HG03460 (cell line): ENCODE data around the gene LAMB3.

ENCODE experiments used
- ATAC-seq: cut with Tn5 transposase; IDR thresholded peaks from one replicate; pipeline ENCODE4 v1.9.1; 2021; ENCODE audit not compliant: unreplicated experiment

Gene LAMB3

DNA sequence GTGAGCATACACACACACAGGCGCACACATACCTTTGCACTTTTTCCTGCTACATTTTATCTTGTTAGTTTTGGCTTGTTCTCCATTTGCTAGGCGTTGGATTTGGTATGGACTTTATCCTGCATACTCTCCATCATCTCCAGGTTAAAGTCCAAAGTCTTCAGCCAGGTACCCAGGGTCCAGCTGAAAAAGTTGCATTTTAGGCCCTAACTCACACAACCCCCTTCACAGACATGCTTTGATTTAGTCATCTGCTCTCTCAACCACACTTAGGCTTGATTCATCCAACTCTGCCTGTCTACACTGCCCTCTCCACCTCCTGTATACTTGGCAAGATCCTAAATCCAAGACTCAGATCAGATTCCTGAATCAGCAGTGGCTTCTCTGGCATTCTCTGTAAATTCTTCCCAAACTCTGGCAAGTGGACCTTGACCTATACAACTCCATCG, 10.7 kb upstream of the LAMB3 start:
- no peak for ATAC-seq

- no peak for ATAC-seq
These were observed 8.8 kb upstream of the LAMB3 start for GRCh38 chr1:209661071-209661470.

DNA sequence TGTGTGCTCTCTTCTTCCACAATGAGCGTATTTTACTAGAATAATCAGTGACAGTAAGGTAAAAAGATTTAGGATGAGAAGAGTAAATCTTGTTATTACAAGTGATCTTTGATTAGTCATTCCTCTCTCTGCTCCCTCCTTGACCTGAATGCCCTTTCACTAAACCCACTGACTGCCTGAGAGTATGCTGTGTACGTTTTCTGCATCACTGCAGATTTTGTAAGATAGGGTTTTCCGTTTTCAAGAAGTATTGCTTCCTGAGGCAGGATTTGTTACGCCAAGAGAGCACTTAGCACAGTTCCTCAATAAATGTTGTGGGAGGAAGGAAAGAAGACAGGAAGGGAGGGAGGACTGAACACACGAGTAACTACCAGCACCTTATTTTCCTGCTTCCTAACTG, 7.7 kb upstream of the LAMB3 start:
- peak; percentile 72 for ATAC-seq

DNA sequence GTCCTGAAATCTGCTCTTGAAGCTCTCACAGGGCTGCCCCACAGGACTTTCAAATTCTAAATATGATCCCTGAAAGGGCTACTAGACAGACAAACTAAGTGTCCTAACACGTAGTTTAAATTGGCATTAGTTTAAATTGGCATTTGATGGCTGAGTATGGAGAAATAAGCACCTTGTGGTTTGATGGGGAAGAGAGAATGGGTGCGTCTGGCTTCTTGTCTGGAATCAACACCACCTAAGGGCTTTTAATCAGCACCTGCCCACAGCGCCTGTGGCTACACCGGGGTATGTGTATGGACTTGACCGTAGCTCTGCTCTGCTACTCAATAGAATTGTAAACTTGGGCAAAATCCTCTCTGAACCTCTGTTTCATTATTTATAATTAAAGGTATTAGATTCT, 5.7 kb upstream of the LAMB3 start:
- no peak for ATAC-seq

DNA sequence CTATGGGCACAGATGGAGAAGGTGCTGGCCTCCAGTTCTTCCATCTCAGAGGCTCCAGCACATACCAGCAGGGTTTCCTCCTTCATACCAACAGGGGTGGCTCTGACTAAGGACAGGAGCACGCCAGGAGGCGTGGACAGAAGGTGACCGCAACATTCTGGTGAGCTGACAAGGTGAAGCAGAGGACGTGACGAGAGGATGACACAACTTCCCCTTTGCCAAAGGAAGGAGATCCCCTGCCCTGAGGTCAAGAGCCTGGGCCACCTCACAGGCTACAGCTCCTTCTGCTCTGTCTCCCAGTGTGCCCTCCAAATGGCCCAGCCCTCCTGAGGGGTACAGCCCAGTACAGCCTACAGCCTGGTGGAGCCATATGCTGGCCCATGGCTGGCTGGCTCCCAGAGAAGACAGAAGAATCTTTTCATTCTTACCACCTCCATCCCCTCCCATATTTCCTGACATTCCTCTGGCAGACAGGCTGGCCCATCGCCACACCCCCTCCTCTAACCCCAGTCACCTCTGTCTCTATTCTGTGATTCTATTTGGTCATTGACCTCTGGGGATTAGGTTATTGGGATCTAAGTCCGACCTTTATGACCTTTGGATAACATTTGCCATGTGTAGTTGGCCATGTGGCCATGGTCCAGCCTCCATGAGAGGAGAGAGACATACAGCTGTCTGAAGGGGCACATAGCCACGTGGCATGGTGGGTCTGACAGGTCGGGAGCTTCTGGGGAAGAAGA, 5.1 kb upstream of the LAMB3 start:
- ATAC-seq: no peak

DNA sequence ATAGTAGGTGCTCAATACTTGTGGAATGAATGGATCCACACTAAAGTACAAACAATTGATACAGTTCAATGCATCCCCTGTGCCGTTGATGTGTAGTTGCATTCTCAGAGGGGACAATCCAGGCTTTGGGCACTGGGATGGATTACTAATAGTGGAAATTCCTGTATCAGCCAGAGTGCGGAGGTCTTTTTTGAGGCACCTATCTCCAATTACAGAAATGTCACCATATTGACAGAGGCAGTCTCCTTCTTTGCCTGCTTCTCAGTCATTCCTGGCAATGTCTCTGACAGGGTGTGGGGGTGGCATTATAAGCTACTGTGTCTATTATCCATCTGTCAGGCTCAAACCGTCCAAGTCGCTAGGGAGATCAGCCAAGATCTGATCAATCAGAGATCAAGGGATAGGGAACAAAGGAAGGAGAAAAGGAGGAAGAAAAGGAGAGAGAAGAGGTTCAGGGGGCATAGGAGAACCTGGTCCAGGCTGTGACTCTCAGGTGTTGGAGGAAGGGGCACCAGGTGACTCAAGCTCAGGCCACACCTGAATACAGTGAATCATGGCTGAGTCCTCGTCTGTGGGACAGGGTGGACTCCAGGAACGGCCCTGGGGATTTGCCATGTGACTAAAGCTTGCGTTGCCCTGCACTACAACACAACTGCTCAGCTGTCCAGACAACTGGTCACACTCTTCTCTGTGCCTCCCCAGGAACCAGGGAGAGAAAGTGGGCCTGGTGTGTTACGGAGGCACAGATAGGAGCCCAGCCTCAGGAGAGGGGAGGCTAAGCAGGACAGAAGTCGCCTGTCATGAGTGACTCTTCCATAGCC, 3.4 kb upstream of the LAMB3 start:
- no peak for ATAC-seq

- peak; percentile 61 for ATAC-seq
These were observed 1.7 kb upstream of the LAMB3 start for GRCh38 chr1:209653915-209654351.

DNA sequence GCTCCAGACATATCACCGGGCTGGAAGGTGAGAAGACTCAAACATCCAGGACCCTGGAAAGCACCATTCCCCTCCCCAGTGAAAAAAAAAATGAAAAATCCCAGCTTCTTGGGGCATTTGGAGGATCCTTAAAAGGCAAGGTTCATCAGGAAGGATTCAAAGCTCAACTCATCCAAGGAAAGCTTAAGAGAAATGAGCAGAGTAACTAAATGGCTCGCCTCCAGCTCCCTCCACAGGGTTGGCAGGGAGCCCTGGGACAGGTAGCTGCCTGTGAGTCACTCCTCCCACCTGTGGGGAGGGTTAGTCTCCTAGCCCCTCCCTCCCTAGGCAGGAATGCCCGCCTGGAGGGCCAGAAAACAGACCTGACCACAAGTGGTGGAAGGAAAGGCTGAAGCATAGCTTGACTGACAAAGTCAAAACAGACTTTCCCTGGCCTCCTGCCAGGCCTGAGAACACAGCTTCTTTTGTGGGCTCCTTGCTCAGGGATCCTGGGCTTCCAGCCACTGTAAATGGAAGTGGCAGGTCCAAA, 712 bp upstream of the LAMB3 start:
- no peak for ATAC-seq

DNA sequence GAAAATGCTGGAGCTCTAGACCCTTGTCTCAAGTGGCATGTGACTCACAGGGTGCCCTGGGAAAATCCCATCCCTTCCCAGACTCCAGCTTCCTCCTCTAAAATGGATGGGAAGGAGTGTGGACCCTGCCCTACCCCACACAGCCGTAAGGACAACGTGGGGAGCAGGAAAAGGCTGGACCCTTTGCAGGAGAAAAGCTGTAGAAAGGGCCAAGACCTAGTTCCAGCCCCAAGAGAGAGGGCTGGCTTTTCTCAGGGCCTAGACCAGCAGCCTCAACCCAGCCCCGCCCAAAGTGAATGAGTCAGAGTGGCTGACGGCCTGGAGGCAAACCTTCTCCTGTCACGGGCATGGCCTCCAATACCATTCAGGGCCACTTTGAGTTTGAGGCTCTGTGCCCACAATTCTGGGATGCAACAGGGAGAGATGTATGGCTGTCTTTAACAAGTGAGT, 1.1 kb downstream of the LAMB3 start:
- peak; percentile 47 for ATAC-seq

DNA sequence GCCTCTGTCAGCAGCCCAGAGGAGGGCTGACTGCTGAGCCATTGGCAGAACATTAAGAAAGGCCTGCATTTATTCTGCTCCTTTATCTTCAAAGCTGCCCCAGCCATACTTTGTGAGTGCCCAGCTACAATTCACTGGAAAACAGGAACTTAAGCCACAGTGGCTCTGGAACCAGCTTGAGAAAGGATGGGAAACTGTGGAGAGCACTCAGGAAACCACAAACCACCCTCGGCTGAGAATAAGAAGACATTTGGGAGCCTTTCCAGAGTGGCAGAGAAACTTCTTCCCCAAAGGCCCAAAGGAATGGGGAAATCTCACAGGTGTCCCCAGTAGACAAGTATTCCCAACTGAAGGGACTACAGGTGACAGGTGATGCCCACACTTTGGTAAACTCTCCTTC, 1.8 kb downstream of the LAMB3 start:
- no peak for ATAC-seq

- no peak for ATAC-seq
These were observed 3.1 kb downstream of the LAMB3 start for GRCh38 chr1:209648931-209649776.

- no peak for ATAC-seq
These were observed 3.9 kb downstream of the LAMB3 start for GRCh38 chr1:209648346-209648745.

DNA sequence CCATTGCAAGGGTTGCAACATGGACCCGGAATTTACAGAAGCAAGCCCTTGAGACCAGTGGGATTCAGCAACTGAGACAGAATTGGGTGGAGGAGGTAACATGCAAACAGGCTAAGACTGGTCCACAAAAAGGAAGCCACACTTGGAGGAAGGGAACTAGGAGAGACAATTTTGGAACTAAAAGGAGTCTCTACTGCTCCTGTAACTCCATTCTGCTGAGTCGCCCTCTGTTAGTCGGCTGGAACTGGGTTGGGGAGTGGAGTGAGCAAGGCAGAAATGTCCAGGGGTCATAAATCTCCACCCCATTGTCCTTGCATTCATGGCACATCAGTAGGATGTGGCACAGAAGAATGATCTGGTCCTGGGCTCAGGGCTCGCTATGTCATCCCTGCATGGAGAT, 5.1 kb downstream of the LAMB3 start:
- no peak for ATAC-seq

DNA sequence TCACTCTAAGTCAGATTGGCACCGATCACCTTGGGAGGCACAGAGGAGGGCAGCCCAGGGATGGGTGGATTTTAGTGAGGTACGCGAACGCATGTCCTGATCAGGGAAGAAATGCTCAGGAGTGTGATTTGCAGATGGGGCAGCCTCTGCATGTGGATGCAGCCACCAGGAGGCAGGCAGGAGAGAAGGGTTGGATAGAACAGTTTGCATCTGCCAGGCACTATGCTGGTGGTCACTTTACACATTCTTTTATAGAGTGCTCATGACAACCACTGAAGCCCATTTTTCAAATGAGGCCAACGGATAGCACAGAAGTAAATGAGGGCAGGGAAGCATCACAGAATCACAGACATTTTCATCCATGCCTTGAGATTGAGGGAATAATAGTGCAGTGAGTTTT, 5.7 kb downstream of the LAMB3 start:
- ATAC-seq: no peak

GRCh38 chr1:209645574-209646452, 6.4 kb downstream of the LAMB3 start:
- ATAC-seq: no peak

GRCh38 chr1:209643285-209644020, 8.8 kb downstream of the LAMB3 start:
- ATAC-seq: no peak

DNA sequence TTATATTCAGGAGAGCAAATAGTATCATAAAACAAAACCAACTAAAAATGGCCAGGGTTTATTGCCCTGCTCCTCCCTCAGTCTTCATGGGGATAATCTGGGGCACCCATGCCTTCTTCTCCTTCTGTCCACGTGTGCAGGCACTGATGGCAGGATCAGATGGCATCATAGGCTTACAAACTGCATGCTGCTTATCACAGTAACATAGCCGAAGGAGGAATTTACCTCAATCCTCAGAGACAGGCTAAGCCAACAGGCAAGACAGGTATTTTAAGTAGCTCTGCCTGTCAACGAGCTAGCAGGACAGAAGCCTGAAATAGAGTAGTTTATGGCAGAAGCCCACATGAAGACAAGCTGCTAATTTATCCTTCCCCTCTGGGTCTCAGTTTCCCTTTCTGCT, 9.4 kb downstream of the LAMB3 start:
- ATAC-seq: no peak

DNA sequence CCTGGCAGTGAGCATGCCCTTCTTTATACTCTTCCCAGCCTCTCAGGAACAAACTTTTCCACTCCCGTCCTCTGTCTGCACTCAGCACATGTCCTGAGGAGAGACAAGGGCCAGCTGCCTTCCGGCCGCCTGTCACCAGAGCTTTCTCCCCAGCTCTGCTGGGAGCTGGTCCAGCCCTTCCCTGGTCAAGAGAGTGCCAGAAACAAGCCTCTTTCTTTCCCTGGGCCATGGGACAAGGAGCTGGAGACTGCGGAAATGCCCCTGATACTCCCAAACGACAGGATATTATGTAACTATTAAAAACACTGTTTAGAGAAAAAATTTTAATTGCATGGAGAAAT, 10.4 kb downstream of the LAMB3 start:
- ATAC-seq: no peak

GRCh38 chr1:209635850-209636249, 16.4 kb downstream of the LAMB3 start:
- ATAC-seq: no peak
